Measurements from ENCODE around the gene PIGH.

PIGH gene

GRCh38 chr14:67569651-67570290 lies 30.3 kb downstream of the PIGH start:
- no peak for TF ChIP-seq CTCF (conservative IDR thresholded peaks at IDR 0.05; ENCODE audit: low read depth, low read length)
- no peaks in the 10 kb centered on the region for H3K27me3 ChIP-seq (ENCODE audit: insufficient read depth, low read depth)
- H3K4me3 ChIP-seq (IDR thresholded peaks at IDR 0.05; ENCODE audit: insufficient read depth, low read depth, low read length) = no peak overlapping the region
- no peak overlapping the region for H3K9ac ChIP-seq
- H3K27ac ChIP-seq = no peak overlapping the region
- no peaks in the 10 kb centered on the region for H3K4me1 ChIP-seq (ENCODE audit: low read depth, poor library complexity, severe bottlenecking)
- H2AFZ ChIP-seq (ENCODE audit: low read depth) = no peak overlapping the region
- H3K36me3 ChIP-seq (ENCODE audit: insufficient read depth) = no peaks in the 10 kb centered on the region
- no peak overlapping the region for H3K4me2 ChIP-seq
- H3K79me2 ChIP-seq (ENCODE audit: insufficient read depth, low read depth) = no peaks in the 10 kb centered on the region
- no peaks in the 10 kb centered on the region for H4K20me1 ChIP-seq (ENCODE audit: insufficient read depth)

- no peak overlapping the region for H3K4me3 ChIP-seq (IDR thresholded peaks at IDR 0.05; ENCODE audit: insufficient read depth, low read depth, low read length)
- no peak for TF ChIP-seq CTCF (conservative IDR thresholded peaks at IDR 0.05; ENCODE audit: low read depth, low read length)
- H2AFZ ChIP-seq (ENCODE audit: low read depth) = no peak overlapping the region
- no peaks in the 10 kb centered on the region for H3K4me1 ChIP-seq (ENCODE audit: low read depth, poor library complexity, severe bottlenecking)
- H4K20me1 ChIP-seq (ENCODE audit: insufficient read depth) = no peaks in the 10 kb centered on the region
- no peak overlapping the region for H3K9ac ChIP-seq
- no peak overlapping the region for H3K4me2 ChIP-seq
- H3K36me3 ChIP-seq (ENCODE audit: insufficient read depth) = no peaks in the 10 kb centered on the region
- no peaks in the 10 kb centered on the region for H3K27me3 ChIP-seq (ENCODE audit: insufficient read depth, low read depth)
- no peaks in the 10 kb centered on the region for H3K79me2 ChIP-seq (ENCODE audit: insufficient read depth, low read depth)
- no peak overlapping the region for H3K27ac ChIP-seq
Observed at GRCh38 chr14:67569011-67569650, 30.9 kb downstream of the PIGH start.

- H3K4me3 ChIP-seq (IDR thresholded peaks at IDR 0.05; ENCODE audit: insufficient read depth, low read depth, low read length) = no peak overlapping the region
- no peaks in the 10 kb centered on the region for H3K27me3 ChIP-seq (ENCODE audit: insufficient read depth, low read depth)
- no peaks in the 10 kb centered on the region for H3K36me3 ChIP-seq (ENCODE audit: insufficient read depth)
- H2AFZ ChIP-seq (ENCODE audit: low read depth) = no peak overlapping the region
- no peaks in the 10 kb centered on the region for H3K4me1 ChIP-seq (ENCODE audit: low read depth, poor library complexity, severe bottlenecking)
- H3K4me2 ChIP-seq = no peak overlapping the region
- H4K20me1 ChIP-seq (ENCODE audit: insufficient read depth) = no peaks in the 10 kb centered on the region
- no peak overlapping the region for H3K27ac ChIP-seq
- no peaks in the 10 kb centered on the region for H3K79me2 ChIP-seq (ENCODE audit: insufficient read depth, low read depth)
- H3K9ac ChIP-seq = no peak overlapping the region
- no peak for TF ChIP-seq CTCF (conservative IDR thresholded peaks at IDR 0.05; ENCODE audit: low read depth, low read length)
Observed at GRCh38 chr14:67567654-67568053, 32.4 kb downstream of the PIGH start.

- H3K4me2 ChIP-seq = no peak overlapping the region
- H3K4me1 ChIP-seq (ENCODE audit: low read depth, poor library complexity, severe bottlenecking) = no peaks in the 10 kb centered on the region
- H3K27ac ChIP-seq = no peak overlapping the region
- H3K4me3 ChIP-seq (IDR thresholded peaks at IDR 0.05; ENCODE audit: insufficient read depth, low read depth, low read length) = no peak overlapping the region
- no peaks in the 10 kb centered on the region for H3K79me2 ChIP-seq (ENCODE audit: insufficient read depth, low read depth)
- no peak for TF ChIP-seq CTCF (conservative IDR thresholded peaks at IDR 0.05; ENCODE audit: low read depth, low read length)
- H3K27me3 ChIP-seq (ENCODE audit: insufficient read depth, low read depth) = no peaks in the 10 kb centered on the region
- H3K9ac ChIP-seq = no peak overlapping the region
- H2AFZ ChIP-seq (ENCODE audit: low read depth) = no peak overlapping the region
- H3K36me3 ChIP-seq (ENCODE audit: insufficient read depth) = no peaks in the 10 kb centered on the region
- H4K20me1 ChIP-seq (ENCODE audit: insufficient read depth) = no peaks in the 10 kb centered on the region
Observed at GRCh38 chr14:67566908-67567307, 33.2 kb downstream of the PIGH start.

Data from KMS-11 (cell line).